HG02763 (cell line): ENCODE results near the gene ADAM11.
"Not testable (repeated sequence)": the region's sequence is repeated elsewhere in the genome, so short reads cannot be mapped to it uniquely, and the experiment has no call there.

Experiments
- ATAC-seq: cut with Tn5 transposase; IDR thresholded peaks from one replicate; pipeline ENCODE4 v1.9.1; 2021; ENCODE audit warnings: mild to moderate bottlenecking, moderate library complexity; ENCODE audit not compliant: unreplicated experiment

The ADAM11 gene

GRCh38 chr17:44758414-44759085 is at the start of gene ADAM11:
TSS of gene ADAM11 (plus strand) at chr17:44758988. CDS start at chr17:44759200, 212 bp downstream.
- ATAC-seq, result no peak

- no peak for ATAC-seq
Observed at GRCh38 chr17:44719444-44719843, 39.3 kb upstream of the ADAM11 start.

GRCh38 chr17:44722254-44722653 is 36.5 kb upstream of the ADAM11 start:
- no peak for ATAC-seq

GRCh38 chr17:44726121-44726520 is 32.7 kb upstream of the ADAM11 start:
- ATAC-seq, result not testable (repeated sequence)

GRCh38 chr17:44733753-44734152 is 25.0 kb upstream of the ADAM11 start:
- ATAC-seq, result no peak

- ATAC-seq, result no peak
Observed at GRCh38 chr17:44734272-44734671, 24.5 kb upstream of the ADAM11 start.

GRCh38 chr17:44736551-44737240 is 22.1 kb upstream of the ADAM11 start:
- no peak for ATAC-seq

- ATAC-seq, result no peak
Observed at GRCh38 chr17:44738214-44738906, 20.4 kb upstream of the ADAM11 start.

GRCh38 chr17:44741316-44741715 is 17.5 kb upstream of the ADAM11 start:
- no peak for ATAC-seq

GRCh38 chr17:44745301-44745700 is 13.5 kb upstream of the ADAM11 start:
- ATAC-seq, result no peak

- not testable (repeated sequence) for ATAC-seq
Observed at GRCh38 chr17:44745738-44746137, 13.1 kb upstream of the ADAM11 start.

GRCh38 chr17:44747566-44747965 is 11.2 kb upstream of the ADAM11 start:
- ATAC-seq, result no peak

- ATAC-seq, result no peak
Observed at GRCh38 chr17:44749076-44749979, 9.5 kb upstream of the ADAM11 start.

- ATAC-seq, result no peak
Observed at GRCh38 chr17:44749980-44750318, 8.8 kb upstream of the ADAM11 start.

- no peak for ATAC-seq
Observed at GRCh38 chr17:44751331-44751730, 7.5 kb upstream of the ADAM11 start.

- no peak for ATAC-seq
Observed at GRCh38 chr17:44751806-44752205, 7.0 kb upstream of the ADAM11 start.

- ATAC-seq, result no peak
Observed at GRCh38 chr17:44752953-44753861, 5.6 kb upstream of the ADAM11 start.

- no peak for ATAC-seq
Observed at GRCh38 chr17:44754276-44754675, 4.5 kb upstream of the ADAM11 start.

GRCh38 chr17:44755180-44755579 is 3.6 kb upstream of the ADAM11 start:
- ATAC-seq, result not testable (repeated sequence)
